Cardiac fibroblast (primary cell): Measurements from ENCODE around the gene UBE2L6.

Source experiments
- DNase-seq, 2 donors: peaks; one replicate each; pipeline versions ENCODE4 v3.0.0 to v3.0.0-alpha.2; 2010; ENCODE audit warnings: low read depth in 2 of 2
- H3K4me3 ChIP-seq, 2 donors: replicated peaks in 1 of 2; 1 replicate in 1 of 2; 2 replicates in 1 of 2; pipeline ENCODE4 v1.5.1; 2011; ENCODE audit warnings: low read depth in 2 of 2, low read length in 2 of 2, mild to moderate bottlenecking in 2 of 2, moderate library complexity in 1 of 2
- CTCF ChIP-seq: IDR thresholded peaks from one replicate; pipeline ENCODE4 v1.5.1; 2011; ENCODE audit warnings: low read depth, mild to moderate bottlenecking, low read length, inconsistent platforms

UBE2L6 gene

GRCh38 chr11:57546451-57546850 is 21.0 kb downstream of the UBE2L6 start:
- TF ChIP-seq CTCF: no peak
- no peak overlapping the region for H3K4me3 ChIP-seq
- no peak for DNase-seq

- no peak for TF ChIP-seq CTCF
- H3K4me3 ChIP-seq: no peak overlapping the region
- DNase-seq: no peak
Measured at GRCh38 chr11:57545883-57546282, 21.6 kb downstream of the UBE2L6 start.

- no peak for DNase-seq
- no peak for TF ChIP-seq CTCF
- no peak overlapping the region for H3K4me3 ChIP-seq
Measured at GRCh38 chr11:57544566-57544965, 22.9 kb downstream of the UBE2L6 start.

- no peak for DNase-seq
- no peak for TF ChIP-seq CTCF
- no peak overlapping the region for H3K4me3 ChIP-seq
Measured at GRCh38 chr11:57543593-57543992, 23.9 kb downstream of the UBE2L6 start.

GRCh38 chr11:57542582-57542981 is 24.9 kb downstream of the UBE2L6 start:
- DNase-seq: no peak
- TF ChIP-seq CTCF: no peak
- no peak overlapping the region for H3K4me3 ChIP-seq

- no peak for TF ChIP-seq CTCF
- no peak for DNase-seq
- H3K4me3 ChIP-seq: no peak overlapping the region
Measured at GRCh38 chr11:57541169-57541568, 26.3 kb downstream of the UBE2L6 start.

GRCh38 chr11:57539342-57539741 is 28.1 kb downstream of the UBE2L6 start:
- no peak for DNase-seq
- no peak for TF ChIP-seq CTCF
- no peak overlapping the region for H3K4me3 ChIP-seq
